ENCODE measurements around the gene IL1RAPL1.

DNA sequence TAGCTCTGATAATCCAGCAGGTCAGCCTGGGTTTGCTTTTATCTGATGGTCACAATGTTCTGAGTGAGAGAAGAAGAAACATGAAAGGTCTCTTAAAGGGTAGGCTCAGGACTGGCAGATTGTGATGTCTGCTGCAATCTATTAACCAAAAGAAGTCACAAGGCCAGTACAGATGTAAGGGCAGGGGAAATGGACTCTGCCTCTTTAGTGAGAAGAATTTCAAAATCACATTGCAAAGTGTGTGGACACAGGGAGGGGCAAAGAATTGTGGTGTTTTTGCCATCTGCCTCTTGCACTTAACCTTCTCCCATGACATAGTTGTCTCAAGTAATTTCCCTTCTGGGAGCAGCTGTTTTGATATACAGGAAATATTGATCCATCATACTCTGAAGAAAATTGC, 40.9 kb downstream of the IL1RAPL1 start:
- TF ChIP-seq EZH2 (IDR thresholded peaks at IDR 0.05; ENCODE audit: low read depth, unreplicated experiment) = no peak
- no peak for TF ChIP-seq CREB1 (CRISPR knock-in tag; IDR thresholded peaks at IDR 0.05; ENCODE audit: low read depth)
- TF ChIP-seq, protein P1, sequence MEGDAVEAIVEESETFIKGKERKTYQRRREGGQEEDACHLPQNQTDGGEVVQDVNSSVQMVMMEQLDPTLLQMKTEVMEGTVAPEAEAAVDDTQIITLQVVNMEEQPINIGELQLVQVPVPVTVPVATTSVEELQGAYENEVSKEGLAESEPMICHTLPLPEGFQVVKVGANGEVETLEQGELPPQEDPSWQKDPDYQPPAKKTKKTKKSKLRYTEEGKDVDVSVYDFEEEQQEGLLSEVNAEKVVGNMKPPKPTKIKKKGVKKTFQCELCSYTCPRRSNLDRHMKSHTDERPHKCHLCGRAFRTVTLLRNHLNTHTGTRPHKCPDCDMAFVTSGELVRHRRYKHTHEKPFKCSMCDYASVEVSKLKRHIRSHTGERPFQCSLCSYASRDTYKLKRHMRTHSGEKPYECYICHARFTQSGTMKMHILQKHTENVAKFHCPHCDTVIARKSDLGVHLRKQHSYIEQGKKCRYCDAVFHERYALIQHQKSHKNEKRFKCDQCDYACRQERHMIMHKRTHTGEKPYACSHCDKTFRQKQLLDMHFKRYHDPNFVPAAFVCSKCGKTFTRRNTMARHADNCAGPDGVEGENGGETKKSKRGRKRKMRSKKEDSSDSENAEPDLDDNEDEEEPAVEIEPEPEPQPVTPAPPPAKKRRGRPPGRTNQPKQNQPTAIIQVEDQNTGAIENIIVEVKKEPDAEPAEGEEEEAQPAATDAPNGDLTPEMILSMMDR (conservative IDR thresholded peaks at IDR 0.05; ENCODE audit: low read depth in 2 of 2) = no peak
- TF ChIP-seq POLR2AphosphoS5 (IDR thresholded peaks at IDR 0.05; ENCODE audit: low read depth) = no peak
- no peak for TF ChIP-seq EZH2phosphoT487 (IDR thresholded peaks at IDR 0.05; ENCODE audit: unreplicated experiment)
- TF ChIP-seq, protein P2, sequence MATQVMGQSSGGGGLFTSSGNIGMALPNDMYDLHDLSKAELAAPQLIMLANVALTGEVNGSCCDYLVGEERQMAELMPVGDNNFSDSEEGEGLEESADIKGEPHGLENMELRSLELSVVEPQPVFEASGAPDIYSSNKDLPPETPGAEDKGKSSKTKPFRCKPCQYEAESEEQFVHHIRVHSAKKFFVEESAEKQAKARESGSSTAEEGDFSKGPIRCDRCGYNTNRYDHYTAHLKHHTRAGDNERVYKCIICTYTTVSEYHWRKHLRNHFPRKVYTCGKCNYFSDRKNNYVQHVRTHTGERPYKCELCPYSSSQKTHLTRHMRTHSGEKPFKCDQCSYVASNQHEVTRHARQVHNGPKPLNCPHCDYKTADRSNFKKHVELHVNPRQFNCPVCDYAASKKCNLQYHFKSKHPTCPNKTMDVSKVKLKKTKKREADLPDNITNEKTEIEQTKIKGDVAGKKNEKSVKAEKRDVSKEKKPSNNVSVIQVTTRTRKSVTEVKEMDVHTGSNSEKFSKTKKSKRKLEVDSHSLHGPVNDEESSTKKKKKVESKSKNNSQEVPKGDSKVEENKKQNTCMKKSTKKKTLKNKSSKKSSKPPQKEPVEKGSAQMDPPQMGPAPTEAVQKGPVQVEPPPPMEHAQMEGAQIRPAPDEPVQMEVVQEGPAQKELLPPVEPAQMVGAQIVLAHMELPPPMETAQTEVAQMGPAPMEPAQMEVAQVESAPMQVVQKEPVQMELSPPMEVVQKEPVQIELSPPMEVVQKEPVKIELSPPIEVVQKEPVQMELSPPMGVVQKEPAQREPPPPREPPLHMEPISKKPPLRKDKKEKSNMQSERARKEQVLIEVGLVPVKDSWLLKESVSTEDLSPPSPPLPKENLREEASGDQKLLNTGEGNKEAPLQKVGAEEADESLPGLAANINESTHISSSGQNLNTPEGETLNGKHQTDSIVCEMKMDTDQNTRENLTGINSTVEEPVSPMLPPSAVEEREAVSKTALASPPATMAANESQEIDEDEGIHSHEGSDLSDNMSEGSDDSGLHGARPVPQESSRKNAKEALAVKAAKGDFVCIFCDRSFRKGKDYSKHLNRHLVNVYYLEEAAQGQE (IDR thresholded peaks at IDR 0.05; ENCODE audit: unreplicated experiment) = no peak
- no peak for TF ChIP-seq ZNF114 (CRISPR knock-in tag; IDR thresholded peaks at IDR 0.05)
- no peak for TF ChIP-seq JUNB (IDR thresholded peaks at IDR 0.05; ENCODE audit: unreplicated experiment)
- TF ChIP-seq, protein P3, sequence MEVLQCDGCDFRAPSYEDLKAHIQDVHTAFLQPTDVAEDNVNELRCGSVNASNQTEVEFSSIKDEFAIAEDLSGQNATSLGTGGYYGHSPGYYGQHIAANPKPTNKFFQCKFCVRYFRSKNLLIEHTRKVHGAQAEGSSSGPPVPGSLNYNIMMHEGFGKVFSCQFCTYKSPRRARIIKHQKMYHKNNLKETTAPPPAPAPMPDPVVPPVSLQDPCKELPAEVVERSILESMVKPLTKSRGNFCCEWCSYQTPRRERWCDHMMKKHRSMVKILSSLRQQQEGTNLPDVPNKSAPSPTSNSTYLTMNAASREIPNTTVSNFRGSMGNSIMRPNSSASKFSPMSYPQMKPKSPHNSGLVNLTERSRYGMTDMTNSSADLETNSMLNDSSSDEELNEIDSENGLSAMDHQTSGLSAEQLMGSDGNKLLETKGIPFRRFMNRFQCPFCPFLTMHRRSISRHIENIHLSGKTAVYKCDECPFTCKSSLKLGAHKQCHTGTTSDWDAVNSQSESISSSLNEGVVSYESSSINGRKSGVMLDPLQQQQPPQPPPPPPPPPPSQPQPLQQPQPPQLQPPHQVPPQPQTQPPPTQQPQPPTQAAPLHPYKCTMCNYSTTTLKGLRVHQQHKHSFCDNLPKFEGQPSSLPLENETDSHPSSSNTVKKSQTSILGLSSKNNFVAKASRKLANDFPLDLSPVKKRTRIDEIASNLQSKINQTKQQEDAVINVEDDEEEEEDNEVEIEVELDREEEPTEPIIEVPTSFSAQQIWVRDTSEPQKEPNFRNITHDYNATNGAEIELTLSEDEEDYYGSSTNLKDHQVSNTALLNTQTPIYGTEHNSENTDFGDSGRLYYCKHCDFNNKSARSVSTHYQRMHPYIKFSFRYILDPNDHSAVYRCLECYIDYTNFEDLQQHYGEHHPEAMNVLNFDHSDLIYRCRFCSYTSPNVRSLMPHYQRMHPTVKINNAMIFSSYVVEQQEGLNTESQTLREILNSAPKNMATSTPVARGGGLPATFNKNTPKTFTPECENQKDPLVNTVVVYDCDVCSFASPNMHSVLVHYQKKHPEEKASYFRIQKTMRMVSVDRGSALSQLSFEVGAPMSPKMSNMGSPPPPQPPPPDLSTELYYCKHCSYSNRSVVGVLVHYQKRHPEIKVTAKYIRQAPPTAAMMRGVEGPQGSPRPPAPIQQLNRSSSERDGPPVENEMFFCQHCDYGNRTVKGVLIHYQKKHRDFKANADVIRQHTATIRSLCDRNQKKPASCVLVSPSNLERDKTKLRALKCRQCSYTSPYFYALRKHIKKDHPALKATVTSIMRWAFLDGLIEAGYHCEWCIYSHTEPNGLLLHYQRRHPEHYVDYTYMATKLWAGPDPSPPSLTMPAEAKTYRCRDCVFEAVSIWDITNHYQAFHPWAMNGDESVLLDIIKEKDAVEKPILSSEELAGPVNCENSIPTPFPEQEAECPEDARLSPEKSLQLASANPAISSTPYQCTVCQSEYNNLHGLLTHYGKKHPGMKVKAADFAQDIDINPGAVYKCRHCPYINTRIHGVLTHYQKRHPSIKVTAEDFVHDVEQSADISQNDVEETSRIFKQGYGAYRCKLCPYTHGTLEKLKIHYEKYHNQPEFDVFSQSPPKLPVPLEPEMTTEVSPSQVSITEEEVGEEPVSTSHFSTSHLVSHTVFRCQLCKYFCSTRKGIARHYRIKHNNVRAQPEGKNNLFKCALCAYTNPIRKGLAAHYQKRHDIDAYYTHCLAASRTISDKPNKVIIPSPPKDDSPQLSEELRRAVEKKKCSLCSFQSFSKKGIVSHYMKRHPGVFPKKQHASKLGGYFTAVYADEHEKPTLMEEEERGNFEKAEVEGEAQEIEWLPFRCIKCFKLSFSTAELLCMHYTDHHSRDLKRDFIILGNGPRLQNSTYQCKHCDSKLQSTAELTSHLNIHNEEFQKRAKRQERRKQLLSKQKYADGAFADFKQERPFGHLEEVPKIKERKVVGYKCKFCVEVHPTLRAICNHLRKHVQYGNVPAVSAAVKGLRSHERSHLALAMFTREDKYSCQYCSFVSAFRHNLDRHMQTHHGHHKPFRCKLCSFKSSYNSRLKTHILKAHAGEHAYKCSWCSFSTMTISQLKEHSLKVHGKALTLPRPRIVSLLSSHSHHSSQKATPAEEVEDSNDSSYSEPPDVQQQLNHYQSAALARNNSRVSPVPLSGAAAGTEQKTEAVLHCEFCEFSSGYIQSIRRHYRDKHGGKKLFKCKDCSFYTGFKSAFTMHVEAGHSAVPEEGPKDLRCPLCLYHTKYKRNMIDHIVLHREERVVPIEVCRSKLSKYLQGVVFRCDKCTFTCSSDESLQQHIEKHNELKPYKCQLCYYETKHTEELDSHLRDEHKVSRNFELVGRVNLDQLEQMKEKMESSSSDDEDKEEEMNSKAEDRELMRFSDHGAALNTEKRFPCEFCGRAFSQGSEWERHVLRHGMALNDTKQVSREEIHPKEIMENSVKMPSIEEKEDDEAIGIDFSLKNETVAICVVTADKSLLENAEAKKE (CRISPR knock-in tag; IDR thresholded peaks at IDR 0.05) = no peak
- TF ChIP-seq, protein P4, sequence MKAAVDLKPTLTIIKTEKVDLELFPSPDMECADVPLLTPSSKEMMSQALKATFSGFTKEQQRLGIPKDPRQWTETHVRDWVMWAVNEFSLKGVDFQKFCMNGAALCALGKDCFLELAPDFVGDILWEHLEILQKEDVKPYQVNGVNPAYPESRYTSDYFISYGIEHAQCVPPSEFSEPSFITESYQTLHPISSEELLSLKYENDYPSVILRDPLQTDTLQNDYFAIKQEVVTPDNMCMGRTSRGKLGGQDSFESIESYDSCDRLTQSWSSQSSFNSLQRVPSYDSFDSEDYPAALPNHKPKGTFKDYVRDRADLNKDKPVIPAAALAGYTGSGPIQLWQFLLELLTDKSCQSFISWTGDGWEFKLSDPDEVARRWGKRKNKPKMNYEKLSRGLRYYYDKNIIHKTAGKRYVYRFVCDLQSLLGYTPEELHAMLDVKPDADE (IDR thresholded peaks at IDR 0.05) = no peak
- TF ChIP-seq NANOG (IDR thresholded peaks at IDR 0.05; ENCODE audit: borderline replicate concordance) = no peak
- no peak for TF ChIP-seq STAT1 (IDR thresholded peaks at IDR 0.05; ENCODE audit: unreplicated experiment)
- no peak for TF ChIP-seq ZNF331 (CRISPR knock-in tag; IDR thresholded peaks at IDR 0.05; ENCODE audit: low read depth)

Data from GM23338 (cell line).